Measurements from ENCODE around the gene GALNT2. TPM values are rescaled to one million over a fixed set of nuclear protein-coding genes. Genes with fewer than 3 reads are reported as not detected.

GALNT2 gene
- total RNA-seq, 1 donor from 2014 or later: 28.3 TPM

- no peak for TF ChIP-seq CTCF (IDR thresholded peaks at IDR 0.05; ENCODE audit: borderline replicate concordance)
- Histone ChIP-seq H3K4me3 (no peak overlapping the region), H3K36me3 (peaks cover 13% of the 10 kb centered on the region), H3K27ac (replicated peaks) (no peak overlapping the region), H3K4me1 (peaks cover 51% of the 10 kb centered on the region), H3K27me3 (ENCODE audit: low read depth) (no peaks in the 10 kb centered on the region), H3K9me3 (replicated peaks) (no peaks in the 10 kb centered on the region)
- no peak for DNase-seq
- intact Hi-C loops (cut with micrococcal nuclease): no loop called here
Measured at GRCh38 chr1:230205719-230206198, 138.7 kb downstream of the GALNT2 start.

- H3K27me3 ChIP-seq (ENCODE audit: low read depth): no peaks in the 10 kb centered on the region
- H3K4me3 ChIP-seq: no peak overlapping the region
- peaks cover 56% of the 10 kb centered on the region for H3K4me1 ChIP-seq
- TF ChIP-seq CTCF (IDR thresholded peaks at IDR 0.05; ENCODE audit: borderline replicate concordance): no peak
- no peaks in the 10 kb centered on the region for H3K9me3 ChIP-seq (replicated peaks)
- peaks cover 13% of the 10 kb centered on the region for H3K36me3 ChIP-seq
- intact Hi-C loops (cut with micrococcal nuclease): no loop called here
- no peak overlapping the region for H3K27ac ChIP-seq (replicated peaks)
- no peak for DNase-seq
Measured at GRCh38 chr1:230206207-230206606, 139.2 kb downstream of the GALNT2 start.

- H3K27me3 ChIP-seq (ENCODE audit: low read depth): no peaks in the 10 kb centered on the region
- H3K9me3 ChIP-seq (replicated peaks): no peaks in the 10 kb centered on the region
- intact Hi-C loops (cut with micrococcal nuclease): no loop called here
- peaks cover 13% of the 10 kb centered on the region for H3K36me3 ChIP-seq
- H3K4me1 ChIP-seq: peaks cover 63% of the 10 kb centered on the region
- no peak overlapping the region for H3K27ac ChIP-seq (replicated peaks)
- TF ChIP-seq CTCF (IDR thresholded peaks at IDR 0.05; ENCODE audit: borderline replicate concordance): no peak
- no peak for DNase-seq
- no peak overlapping the region for H3K4me3 ChIP-seq
Measured at GRCh38 chr1:230206976-230207375, 139.9 kb downstream of the GALNT2 start.

DNA sequence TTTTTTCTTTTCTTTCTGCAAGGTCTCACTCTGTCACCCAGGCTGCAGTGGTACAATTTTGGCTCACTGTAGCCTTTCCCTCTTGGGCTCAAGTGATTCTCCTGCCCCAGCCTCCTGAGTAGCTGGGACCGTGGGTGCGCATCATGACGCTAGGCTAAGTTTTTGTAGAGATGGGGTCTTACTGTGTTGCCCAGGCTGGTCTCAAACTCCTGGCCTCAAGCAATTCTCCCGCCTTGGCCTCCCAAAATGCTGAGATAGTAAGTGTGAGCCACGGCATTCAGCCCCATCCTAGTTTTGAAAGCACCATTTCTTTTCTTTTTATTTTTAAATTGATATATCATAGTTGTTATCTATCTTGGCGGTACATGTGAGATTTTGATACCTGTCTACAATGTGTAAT, 140.6 kb downstream of the GALNT2 start:
- Histone ChIP-seq H3K27me3 (ENCODE audit: low read depth) (no peaks in the 10 kb centered on the region), H3K36me3 (peaks cover 13% of the 10 kb centered on the region), H3K9me3 (replicated peaks) (no peaks in the 10 kb centered on the region), H3K27ac (replicated peaks) (no peak overlapping the region), H3K4me1 (peaks cover 67% of the 10 kb centered on the region), H3K4me3 (no peak overlapping the region)
- no peak for DNase-seq
- no peak for TF ChIP-seq CTCF (IDR thresholded peaks at IDR 0.05; ENCODE audit: borderline replicate concordance)
- intact Hi-C loops (cut with micrococcal nuclease): no loop called here

GRCh38 chr1:230208619-230209261, 141.7 kb downstream of the GALNT2 start:
- TF ChIP-seq CTCF (IDR thresholded peaks at IDR 0.05; ENCODE audit: borderline replicate concordance): no peak
- Histone ChIP-seq H3K4me3 (no peak overlapping the region), H3K9me3 (replicated peaks) (no peaks in the 10 kb centered on the region), H3K27ac (replicated peaks) (peak overlapping the region; percentile 71), H3K36me3 (peaks cover 6% of the 10 kb centered on the region), H3K4me1 (peaks cover 67% of the 10 kb centered on the region), H3K27me3 (ENCODE audit: low read depth) (no peaks in the 10 kb centered on the region)
- no peak for DNase-seq
- intact Hi-C loops (cut with micrococcal nuclease): no loop called here

Measured in left ventricle myocardium inferior (tissue), 1 donor.